Esophagus muscularis mucosa (tissue), 4 donors: ENCODE data around the gene TMUB1. TPM values are rescaled to one million over a fixed set of nuclear protein-coding genes. Genes with fewer than 3 reads are reported as not detected.

Experiments
- DNase-seq: peaks from one replicate; pipeline ENCODE4 v3.0.0-alpha.2; 2017; ENCODE audit errors: extremely low spot score
- H3K27ac ChIP-seq, 4 donors: fragments of 200-600 bp; sonication (generic); replicated peaks in 1 of 4; 1 replicate in 3 of 4; 2 replicates in 1 of 4; pipeline ENCODE4 v1.5.1; 2016 to 2019; ENCODE audit warnings: mild to moderate bottlenecking in 1 of 4
- H3K27me3 ChIP-seq, 4 donors: fragments of 200-600 bp; sonication (generic); one replicate each; pipeline versions ENCODE4 v1.5.1 to v1.6.0; 2016 to 2019
- H3K36me3 ChIP-seq, 4 donors: fragments of 200-600 bp; sonication (generic); one replicate each; pipeline ENCODE4 v1.5.1; 2016 to 2019
- H3K4me1 ChIP-seq, 4 donors: fragments of 200-600 bp; sonication (generic); one replicate each; pipeline ENCODE4 v1.5.1; 2016 to 2019
- H3K4me3 ChIP-seq, 4 donors: fragments of 200-600 bp; sonication (generic); 1 replicate in 2 of 4; 2 replicates in 2 of 4; pipeline ENCODE4 v1.5.1; 2016 to 2019; ENCODE audit warnings: mild to moderate bottlenecking in 4 of 4, moderate library complexity in 1 of 4
- H3K9me3 ChIP-seq, 4 donors: fragments of 200-600 bp; sonication (generic); 1 replicate in 3 of 4; 2 replicates in 1 of 4; pipeline ENCODE4 v1.5.1; 2016 to 2019
- CTCF ChIP-seq, 3 experiments: fragments of 200-600 bp in 2 of 3; fragments of 450-650 bp in 1 of 3; sonication (generic) in 2 of 3; IDR thresholded peaks; one replicate each; pipeline ENCODE4 v1.5.1; 2017 to 2019; ENCODE audit warnings: antibody characterized with exemption in 3 of 3, mild to moderate bottlenecking in 2 of 3, moderate library complexity in 1 of 3
- EP300 ChIP-seq: sonication (generic); formaldehyde crosslinking; IDR thresholded peaks from one replicate; pipeline ENCODE4 v1.6.1; 2017; ENCODE audit warnings: antibody characterized with exemption
- POLR2A ChIP-seq: fragments of 450-650 bp; IDR thresholded peaks from one replicate; pipeline ENCODE4 v1.6.1; 2017; ENCODE audit warnings: antibody characterized with exemption, moderate library complexity, mild to moderate bottlenecking, low read depth
- POLR2AphosphoS5 ChIP-seq, 2 donors: sonication (generic); formaldehyde crosslinking; IDR thresholded peaks; one replicate each; pipeline ENCODE4 v1.6.1; 2017; ENCODE audit warnings: antibody characterized with exemption in 2 of 2
- WGBS: methylation state at CpG from one replicate; pipeline ENCODE4 v1.1.5; 2018; 5-methylcytosine and 5-hydroxymethylcytosine counted together
- intact Hi-C: fragments of 100-400 bp; cut with DNase I; formaldehyde crosslinking; loops from one replicate; pipeline ENCODE4 v1.15.1; 2023
- total RNA-seq, 4 donors: library from RNA; depleted of rRNA; stranded (reverse); fragments of >200 nt; gene quantifications; one replicate each; pipeline versions ENCODE4 v1.1.0 to v1.2.1, GENCODE V29; 2016

The TMUB1 gene
- total RNA-seq, 4 donors from 2014 or later, result 39.0 to 66.6 (median 51.4) TPM

GRCh38 chr7:151068069-151068773 lies 15.1 kb downstream of the TMUB1 start:
- 77% methylated on average over 11 of the region's 12 CpGs for WGBS
- H3K36me3 ChIP-seq, result peaks cover 80 to 97% (median 95%) of the 10 kb centered on the region in 4 donors
- H3K27me3 ChIP-seq, result no peaks in the 10 kb centered on the region
- peaks cover 9 to 12% (median 10%) of the 10 kb centered on the region in 4 donors for H3K4me1 ChIP-seq
- DNase-seq, result no peak
- intact Hi-C loops, result no loop called here
- TF ChIP-seq POLR2AphosphoS5 (IDR thresholded peaks at IDR 0.05), result no peak
- TF ChIP-seq POLR2A, result no peak
- TF ChIP-seq EP300, result no peak
- TF ChIP-seq CTCF (IDR thresholded peaks at IDR 0.05), result no peak
- no peak overlapping the region for H3K4me3 ChIP-seq
- H3K27ac ChIP-seq, result no peak overlapping the region
- no peaks in the 10 kb centered on the region for H3K9me3 ChIP-seq

- intact Hi-C loops, result no loop called here
- H3K27me3 ChIP-seq, result no peaks in the 10 kb centered on the region
- H3K27ac ChIP-seq, result no peak overlapping the region
- H3K4me1 ChIP-seq, result peaks cover 25 to 30% (median 28%) of the 10 kb centered on the region in 4 donors
- H3K9me3 ChIP-seq, result no peaks in the 10 kb centered on the region
- TF ChIP-seq POLR2A (no peak), POLR2AphosphoS5 (IDR thresholded peaks at IDR 0.05) (no peak), EP300 (no peak), CTCF (IDR thresholded peaks at IDR 0.05) (no peak)
- no peak overlapping the region for H3K4me3 ChIP-seq
- H3K36me3 ChIP-seq, result peaks cover 62 to 79% (median 77%) of the 10 kb centered on the region in 4 donors
- DNase-seq, result no peak
- 96% methylated on average over 22 of the region's 39 CpGs for WGBS
Measured at GRCh38 chr7:151066273-151066974, 16.9 kb downstream of the TMUB1 start.

GRCh38 chr7:151065516-151065915 lies 17.8 kb downstream of the TMUB1 start:
- H3K9me3 ChIP-seq, result no peaks in the 10 kb centered on the region
- intact Hi-C loops, result no loop called here
- WGBS, result 92% methylated on average over 14 of the region's 14 CpGs
- H3K36me3 ChIP-seq, result peaks cover 53 to 70% (median 67%) of the 10 kb centered on the region in 4 donors
- no peak for TF ChIP-seq EP300
- no peak overlapping the region for H3K27ac ChIP-seq
- H3K27me3 ChIP-seq, result no peaks in the 10 kb centered on the region
- no peak for DNase-seq
- H3K4me3 ChIP-seq, result no peak overlapping the region
- H3K4me1 ChIP-seq, result peaks cover 34 to 39% (median 37%) of the 10 kb centered on the region in 4 donors

- Histone ChIP-seq H3K27ac (no peak overlapping the region), H3K4me1 (peaks cover 37 to 44% (median 42%) of the 10 kb centered on the region in 4 donors), H3K27me3 (no peaks in the 10 kb centered on the region), H3K36me3 (peaks cover 48 to 64% (median 62%) of the 10 kb centered on the region in 4 donors), H3K9me3 (no peaks in the 10 kb centered on the region), H3K4me3 (no peak overlapping the region)
- WGBS, result 85% methylated on average over 3 of the region's 6 CpGs
- intact Hi-C loops, result loop anchor here (5.0 kb wide), 2 partner anchors 38 to 47 kb away; partner anchors contain the start of gene ABCB8
- DNase-seq, result no peak
- TF ChIP-seq EP300, result no peak
- no peak for TF ChIP-seq CTCF (IDR thresholded peaks at IDR 0.05)
Measured at GRCh38 chr7:151064993-151065392, 18.3 kb downstream of the TMUB1 start.

GRCh38 chr7:151064454-151064853 lies 18.8 kb downstream of the TMUB1 start:
- Histone ChIP-seq H3K4me3 (no peak overlapping the region), H3K27ac (no peak overlapping the region), H3K27me3 (no peaks in the 10 kb centered on the region), H3K4me1 (peaks cover 37 to 45% (median 44%) of the 10 kb centered on the region in 4 donors), H3K36me3 (peaks cover 45 to 59% (median 57%) of the 10 kb centered on the region in 4 donors), H3K9me3 (no peaks in the 10 kb centered on the region)
- intact Hi-C loops, result loop anchor here (5.0 kb wide), 2 partner anchors 37 to 48 kb away; partner anchors contain the start of gene ABCB8
- TF ChIP-seq EP300 (no peak), POLR2AphosphoS5 (IDR thresholded peaks at IDR 0.05) (no peak), CTCF (IDR thresholded peaks at IDR 0.05) (no peak), POLR2A (no peak)
- DNase-seq, result no peak
- 88% methylated on average over 10 of the region's 18 CpGs for WGBS
